Esophagus squamous epithelium (tissue), 5 donors: ENCODE data around the gene NEMP2. TPM values are rescaled to one million over a fixed set of nuclear protein-coding genes. Genes with fewer than 3 reads are reported as not detected.

Source experiments
- DNase-seq: peaks from one replicate; lab custom pipeline; 2025; lab: John Stamatoyannopoulos, UW
- H3K27ac ChIP-seq, 4 donors: fragments of 200-600 bp; sonication (generic); one replicate each; pipeline ENCODE4 v1.5.1; 2016 to 2019; ENCODE audit warnings: mild to moderate bottlenecking in 1 of 4
- H3K27me3 ChIP-seq, 4 donors: fragments of 200-600 bp; sonication (generic); 1 replicate in 3 of 4; 2 replicates in 1 of 4; pipeline versions ENCODE4 v1.5.1 to v1.6.0; 2017 to 2021; ENCODE audit warnings: antibody characterized with exemption in 1 of 4
- H3K36me3 ChIP-seq, 3 donors: fragments of 200-600 bp; sonication (generic); one replicate each; pipeline ENCODE4 v1.5.1; 2016 to 2019
- H3K4me1 ChIP-seq, 3 donors: fragments of 200-600 bp; sonication (generic); one replicate each; pipeline ENCODE4 v1.5.1; 2017 to 2019
- H3K4me3 ChIP-seq, 4 donors: fragments of 200-600 bp; sonication (generic); 1 replicate in 3 of 4; 2 replicates in 1 of 4; pipeline ENCODE4 v1.5.1; 2016 to 2019; ENCODE audit warnings: mild to moderate bottlenecking in 2 of 4, moderate library complexity in 1 of 4
- H3K9me3 ChIP-seq, 3 donors: fragments of 200-600 bp; sonication (generic); one replicate each; pipeline ENCODE4 v1.5.1; 2016 to 2019
- CTCF ChIP-seq, 6 experiments: fragments of 450-650 bp in 4 of 6; fragments of 200-600 bp in 2 of 6; sonication (generic) in 2 of 6; IDR thresholded peaks; one replicate each; pipeline ENCODE4 v1.5.1; 2016 to 2019; ENCODE audit warnings: antibody characterized with exemption in 6 of 6, mild to moderate bottlenecking in 4 of 6, moderate library complexity in 4 of 6
- POLR2A ChIP-seq, 4 donors: fragments of 450-650 bp; IDR thresholded peaks; one replicate each; pipeline ENCODE4 v1.6.1; 2017; ENCODE audit warnings: antibody characterized with exemption in 4 of 4, mild to moderate bottlenecking in 4 of 4, moderate library complexity in 3 of 4
- WGBS, 2 donors: methylation state at CpG; one replicate each; pipeline ENCODE4 v1.1.5; 2018; 5-methylcytosine and 5-hydroxymethylcytosine counted together
- intact Hi-C: fragments of 100-400 bp; cut with DNase I; formaldehyde crosslinking; loops from one replicate; pipeline ENCODE4 v1.15.0; 2022
- total RNA-seq, 4 donors: library from RNA; depleted of rRNA; stranded (reverse); fragments of >200 nt; gene quantifications; one replicate each; pipeline ENCODE4 v1.1.0, GENCODE V29; 2016
- donor health status: DM: yes; HTN: yes; CAD: no.

The NEMP2 gene
- total RNA-seq, 4 donors from 2014 or later = 1.0 to 2.7 (median 2.0) TPM

GRCh38 chr2:190533175-190533967 is 1.2 kb downstream of the NEMP2 start:
- TF ChIP-seq POLR2A (IDR thresholded peaks at IDR 0.05) (peak in 1 of 4 donors; percentile 39), CTCF (IDR thresholded peaks at IDR 0.05) (no peak)
- peak overlapping the region; percentile 56 to 74 (median 68) for H3K4me3 ChIP-seq
- H3K27me3 ChIP-seq = no peaks in the 10 kb centered on the region
- DNase-seq = no peak
- H3K27ac ChIP-seq = peak overlapping the region; percentile 93 to 98 (median 95)
- intact Hi-C loops = loop anchor here (10.0 kb wide), 1 partner anchor 101 kb away; no protein-coding TSS in a partner anchor
- H3K9me3 ChIP-seq = peaks cover 0 to 12% (median 0%) of the 10 kb centered on the region in 3 donors
- 43 to 67% methylated on average over 8 to 10 of the region's 10 CpGs for WGBS, 2 donors
- H3K4me1 ChIP-seq = peaks cover 0 to 53% (median 19%) of the 10 kb centered on the region in 3 donors
- no peaks in the 10 kb centered on the region for H3K36me3 ChIP-seq

- no peak for DNase-seq
- TF ChIP-seq POLR2A (IDR thresholded peaks at IDR 0.05) (no peak), CTCF (IDR thresholded peaks at IDR 0.05) (no peak)
- Histone ChIP-seq H3K36me3 (no peaks in the 10 kb centered on the region), H3K9me3 (peaks cover 0 to 4% (median 0%) of the 10 kb centered on the region in 3 donors), H3K4me3 (no peak overlapping the region), H3K4me1 (peaks cover 0 to 53% (median 19%) of the 10 kb centered on the region in 3 donors), H3K27ac (peak overlapping the region in 2 of 4 donors; percentile 39 to 98), H3K27me3 (no peaks in the 10 kb centered on the region)
- intact Hi-C loops = loop anchor here (10.0 kb wide), 1 partner anchor 102 kb away; no protein-coding TSS in a partner anchor
- WGBS, 2 donors = 14 to 26% methylated on average over 4 of the region's 4 CpGs
Measured at GRCh38 chr2:190532581-190532980, 1.9 kb downstream of the NEMP2 start.

- Histone ChIP-seq H3K27ac (peak overlapping the region in 1 of 4 donors; percentile 37), H3K36me3 (no peaks in the 10 kb centered on the region), H3K4me3 (no peak overlapping the region), H3K27me3 (no peaks in the 10 kb centered on the region), H3K4me1 (peaks cover 0 to 48% (median 19%) of the 10 kb centered on the region in 3 donors), H3K9me3 (no peaks in the 10 kb centered on the region)
- intact Hi-C loops = loop anchor here (10.0 kb wide), 1 partner anchor 104 kb away; no protein-coding TSS in a partner anchor
- WGBS, 2 donors = 55 to 61% methylated on average over 5 to 6 of the region's 6 CpGs
- TF ChIP-seq CTCF (IDR thresholded peaks at IDR 0.05) = no peak
- no peak for TF ChIP-seq POLR2A (IDR thresholded peaks at IDR 0.05)
- no peak for DNase-seq
Measured at GRCh38 chr2:190530248-190530900, 4.1 kb downstream of the NEMP2 start.

GRCh38 chr2:190529486-190530247 is 4.9 kb downstream of the NEMP2 start:
- peaks cover 0 to 46% (median 19%) of the 10 kb centered on the region in 3 donors for H3K4me1 ChIP-seq
- WGBS, 2 donors = 45 to 64% methylated on average over 3 of the region's 3 CpGs
- no peaks in the 10 kb centered on the region for H3K27me3 ChIP-seq
- no peak for DNase-seq
- peak overlapping the region in 1 of 4 donors; percentile 37 for H3K27ac ChIP-seq
- no peak overlapping the region for H3K4me3 ChIP-seq
- no peak for TF ChIP-seq POLR2A (IDR thresholded peaks at IDR 0.05)
- TF ChIP-seq CTCF (IDR thresholded peaks at IDR 0.05) = no peak
- H3K9me3 ChIP-seq = no peaks in the 10 kb centered on the region
- intact Hi-C loops = loop anchor here (10.0 kb wide), 1 partner anchor 105 kb away; no protein-coding TSS in a partner anchor
- H3K36me3 ChIP-seq = no peaks in the 10 kb centered on the region
